Thymus (tissue), 11 donors: Measurements from ENCODE around the gene PRKACB. TPM values are rescaled to one million over a fixed set of nuclear protein-coding genes. Genes with fewer than 3 reads are reported as not detected.

Experiments
- DNase-seq, 9 donors: peaks; one replicate each; pipeline ENCODE4 v3.0.0-alpha.2; 2013; ENCODE audit warnings: low spot score in 9 of 9, low read depth in 6 of 9, missing footprints in 1 of 9
- H3K27ac ChIP-seq, 2 donors: one replicate each; pipeline ENCODE4 v1.5.1; 2013; ENCODE audit warnings: control low read depth in 1 of 2, low read depth in 1 of 2, low read length in 1 of 2, mild to moderate bottlenecking in 1 of 2, moderate library complexity in 1 of 2
- H3K27me3 ChIP-seq, 2 donors: one replicate each; pipeline ENCODE4 v1.5.1; 2013; ENCODE audit warnings: low read length in 1 of 2; ENCODE audit not compliant: control insufficient read depth in 2 of 2, insufficient read depth in 1 of 2
- H3K36me3 ChIP-seq, 2 donors: one replicate each; pipeline ENCODE4 v1.5.1; 2013; ENCODE audit warnings: low read length in 1 of 2, mild to moderate bottlenecking in 1 of 2, moderate library complexity in 1 of 2; ENCODE audit not compliant: control insufficient read depth in 2 of 2, insufficient read depth in 2 of 2
- H3K4me1 ChIP-seq, 2 donors: one replicate each; pipeline ENCODE4 v1.5.1; 2013; ENCODE audit warnings: low read length in 2 of 2; ENCODE audit not compliant: control insufficient read depth in 2 of 2, insufficient read depth in 2 of 2
- H3K4me3 ChIP-seq, 2 donors: one replicate each; pipeline ENCODE4 v1.5.1; 2013; ENCODE audit warnings: low read length in 2 of 2, control low read depth in 1 of 2, mild to moderate bottlenecking in 1 of 2
- H3K9me3 ChIP-seq, 2 donors: one replicate each; pipeline ENCODE4 v1.5.1; 2013; ENCODE audit warnings: low read length in 1 of 2, mild to moderate bottlenecking in 1 of 2; ENCODE audit not compliant: control insufficient read depth in 2 of 2, insufficient read depth in 1 of 2
- WGBS: extraction: QIAGEN DNeasy Blood & Tissue Kit; methylation state at CpG from one replicate; pipeline ENCODE4 v1.1.7; 2013; 5-methylcytosine and 5-hydroxymethylcytosine counted together
- polyA plus RNA-seq: library from polyadenylated mRNA; stranded (reverse); fragments of 200-250 nt; gene quantifications from one replicate; pipeline ENCODE4 v1.2.3, GENCODE V29; 2013
- total RNA-seq: library from RNA; stranded (reverse); fragments of 120-200 nt; gene quantifications from one replicate; pipeline ENCODE4 v1.2.4, GENCODE V29; 2013
- donor health status: healthy.

Gene PRKACB
- total and polyA plus RNA-seq, 2 donors = 52.1 to 95.0 TPM

GRCh38 chr1:84145068-84145467 lies 997 bp downstream of the PRKACB start:
- Histone ChIP-seq H3K27me3 (no peaks in the 10 kb centered on the region), H3K27ac (peak overlapping the region; percentile 93), H3K36me3 (peaks cover 0 to 3% of the 10 kb centered on the region in 2 donors), H3K4me1 (peaks cover 0 to 2% of the 10 kb centered on the region in 2 donors), H3K4me3 (peak overlapping the region; percentile 63 to 85), H3K9me3 (no peaks in the 10 kb centered on the region)
- peak; percentile 49 to 90 (median 76) for DNase-seq
- WGBS = 5% methylated on average over 2 of the region's 2 CpGs

- Histone ChIP-seq H3K36me3 (peaks cover 3% of the 10 kb centered on the region in 2 donors), H3K27ac (peak overlapping the region in 1 of 2 donors; percentile 93), H3K27me3 (no peaks in the 10 kb centered on the region), H3K4me1 (peaks cover 0 to 2% of the 10 kb centered on the region in 2 donors), H3K4me3 (peak overlapping the region; percentile 43 to 63), H3K9me3 (no peaks in the 10 kb centered on the region)
- WGBS = 18% methylated on average over 4 of the region's 4 CpGs
- peak in 3 of 9 donors; percentile 30 to 64 (median 52) for DNase-seq
Observed at GRCh38 chr1:84146411-84147032, 2.5 kb downstream of the PRKACB start.

GRCh38 chr1:84148758-84149157 lies 4.7 kb downstream of the PRKACB start:
- Histone ChIP-seq H3K27ac (no peak overlapping the region), H3K36me3 (peaks cover 6 to 8% of the 10 kb centered on the region in 2 donors), H3K4me1 (peaks cover 2% of the 10 kb centered on the region in 2 donors), H3K27me3 (no peaks in the 10 kb centered on the region), H3K9me3 (no peaks in the 10 kb centered on the region), H3K4me3 (no peak overlapping the region)
- DNase-seq = no peak
- WGBS = 95% methylated on average over 1 of the region's 1 CpG

GRCh38 chr1:84152649-84153056 lies 8.6 kb downstream of the PRKACB start:
- no peaks in the 10 kb centered on the region for H3K27me3 ChIP-seq
- peaks cover 6 to 8% of the 10 kb centered on the region in 2 donors for H3K36me3 ChIP-seq
- 95% methylated on average over 3 of the region's 3 CpGs for WGBS
- no peaks in the 10 kb centered on the region for H3K9me3 ChIP-seq
- DNase-seq = peak in 1 of 9 donors; percentile 28
- peaks cover 2% of the 10 kb centered on the region in 2 donors for H3K4me1 ChIP-seq
- no peak overlapping the region for H3K27ac ChIP-seq
- H3K4me3 ChIP-seq = no peak overlapping the region

- no peaks in the 10 kb centered on the region for H3K27me3 ChIP-seq
- peaks cover 0 to 4% of the 10 kb centered on the region in 2 donors for H3K4me1 ChIP-seq
- DNase-seq = no peak
- WGBS = 97% methylated on average over 3 of the region's 3 CpGs
- H3K9me3 ChIP-seq = peaks cover 0 to 1% of the 10 kb centered on the region in 2 donors
- H3K36me3 ChIP-seq = peaks cover 7 to 11% of the 10 kb centered on the region in 2 donors
- H3K4me3 ChIP-seq = no peak overlapping the region
- H3K27ac ChIP-seq = no peak overlapping the region
Observed at GRCh38 chr1:84155517-84155916, 11.4 kb downstream of the PRKACB start.

GRCh38 chr1:84156210-84156621 lies 12.1 kb downstream of the PRKACB start:
- Histone ChIP-seq H3K36me3 (peaks cover 7 to 10% of the 10 kb centered on the region in 2 donors), H3K9me3 (peaks cover 0 to 1% of the 10 kb centered on the region in 2 donors), H3K27ac (no peak overlapping the region), H3K27me3 (no peaks in the 10 kb centered on the region), H3K4me1 (peaks cover 0 to 4% of the 10 kb centered on the region in 2 donors), H3K4me3 (no peak overlapping the region)
- no peak for DNase-seq
- WGBS = 73% methylated on average over 2 of the region's 2 CpGs

- 75% methylated on average over 5 of the region's 5 CpGs for WGBS
Observed at GRCh38 chr1:84159533-84160240, 15.6 kb downstream of the PRKACB start.

GRCh38 chr1:84162295-84162694 lies 18.2 kb downstream of the PRKACB start:
- Histone ChIP-seq H3K27ac (no peak overlapping the region), H3K9me3 (peaks cover 0 to 1% of the 10 kb centered on the region in 2 donors), H3K4me1 (peaks cover 0 to 2% of the 10 kb centered on the region in 2 donors), H3K36me3 (peaks cover 3 to 4% of the 10 kb centered on the region in 2 donors), H3K27me3 (no peaks in the 10 kb centered on the region), H3K4me3 (no peak overlapping the region)
- 97% methylated on average over 2 of the region's 2 CpGs for WGBS
- DNase-seq = no peak

More at GRCh38 chr1:84159533-84160240, 15.6 kb downstream of the PRKACB start:
- H3K27me3 ChIP-seq = no peaks in the 10 kb centered on the region
- no peak overlapping the region for H3K4me3 ChIP-seq
- peaks cover 3 to 4% of the 10 kb centered on the region in 2 donors for H3K36me3 ChIP-seq
- no peak for DNase-seq
- peaks cover 0 to 2% of the 10 kb centered on the region in 2 donors for H3K4me1 ChIP-seq
- H3K9me3 ChIP-seq = peaks cover 0 to 1% of the 10 kb centered on the region in 2 donors
- no peak overlapping the region for H3K27ac ChIP-seq
